ENCODE data around the gene LRRC28. TPM values are rescaled to one million over a fixed set of nuclear protein-coding genes. Genes with fewer than 3 reads are reported as not detected.

The LRRC28 gene
- polyA plus RNA-seq, 1 of the 3 experiments (the other 2 are of a cell fraction) = 15.2 TPM

DNA sequence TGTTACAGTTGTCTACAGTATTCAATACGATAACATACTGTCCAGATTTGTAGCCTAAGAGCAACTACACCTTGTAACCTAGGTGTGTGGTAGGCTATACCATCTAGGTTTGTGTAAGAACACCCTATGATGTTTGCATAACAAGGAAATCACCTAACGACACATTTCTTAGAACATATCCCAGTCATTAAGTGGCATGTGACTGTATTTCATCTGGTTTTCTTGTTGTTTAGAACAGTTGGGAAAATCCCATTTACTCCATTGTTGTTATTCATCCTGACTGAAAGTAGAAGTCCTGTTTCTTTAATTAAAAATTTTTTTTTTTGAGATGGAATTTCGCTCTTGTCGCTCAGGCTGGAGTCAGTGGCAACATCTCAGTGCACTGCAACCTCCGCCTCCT lies 31.3 kb downstream of the LRRC28 start:
- WGBS (ENCODE audit: low lambda C conversion rate) = 97% methylated on average over 5 of the region's 5 CpGs
- Histone ChIP-seq H3K4me2 (no peak overlapping the region), H3K36me3 (replicated peaks in 1 of 2; ENCODE audit: control insufficient read depth in 1 of 2, insufficient read depth in 2 of 2, low read length in 1 of 2) (peaks cover 0 to 2% of the 10 kb centered on the region in 2 experiments), H3F3A (replicated peaks; ENCODE audit: insufficient read depth) (peaks cover 9% of the 10 kb centered on the region), H3K9me2 (no peaks in the 10 kb centered on the region; the same call in 1 of the 2 replicates), H3K4me1 (ENCODE audit: control insufficient read depth in 1 of 2, insufficient read depth in 2 of 2, low read depth in 1 of 2, low read length in 1 of 2) (peaks cover 0 to 8% of the 10 kb centered on the region in 2 experiments; a peak in 2 of 4 replicates), H2AFZ (ENCODE audit: low read depth) (no peak overlapping the region), H3K27me3 (ENCODE audit: insufficient read depth) (no peaks in the 10 kb centered on the region), H3K9ac (no peak overlapping the region), H3K27ac (ENCODE audit: low read depth in 2 of 2, low read length in 1 of 2) (no peak overlapping the region), H3K9me3 (no peaks in the 10 kb centered on the region), H3K79me2 (ENCODE audit: insufficient read depth) (no peaks in the 10 kb centered on the region), H4K20me1 (ENCODE audit: insufficient read depth) (no peaks in the 10 kb centered on the region), H3K4me3 (ENCODE audit: low read depth in 2 of 2, low read length in 1 of 2) (no peak overlapping the region)
- DNase-seq = no peak
- CTCF ChIA-PET = interaction anchor here (0.9 to 4.4 kb wide), 5 partner anchors 10 to 474 kb away, joined by 3 to 34 read pairs (median 7); no protein-coding TSS in a partner anchor
- POLR2A ChIA-PET = no interaction called here
- TF ChIP-seq CHD2 (IDR thresholded peaks at IDR 0.05; ENCODE audit: low read length, partially characterized antibody) = no peak
- no peak for TF ChIP-seq TCF12 (IDR thresholded peaks at IDR 0.05)
- TF ChIP-seq RFX5 (IDR thresholded peaks at IDR 0.05; ENCODE audit: low read length) = no peak
- TF ChIP-seq, protein P1, sequence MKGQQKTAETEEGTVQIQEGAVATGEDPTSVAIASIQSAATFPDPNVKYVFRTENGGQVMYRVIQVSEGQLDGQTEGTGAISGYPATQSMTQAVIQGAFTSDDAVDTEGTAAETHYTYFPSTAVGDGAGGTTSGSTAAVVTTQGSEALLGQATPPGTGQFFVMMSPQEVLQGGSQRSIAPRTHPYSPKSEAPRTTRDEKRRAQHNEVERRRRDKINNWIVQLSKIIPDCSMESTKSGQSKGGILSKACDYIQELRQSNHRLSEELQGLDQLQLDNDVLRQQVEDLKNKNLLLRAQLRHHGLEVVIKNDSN (IDR thresholded peaks at IDR 0.05; ENCODE audit: borderline replicate concordance, low read depth) = no peak
- TF ChIP-seq SMC3 (IDR thresholded peaks at IDR 0.05; ENCODE audit: low read depth, low read length) = no peak

DNA sequence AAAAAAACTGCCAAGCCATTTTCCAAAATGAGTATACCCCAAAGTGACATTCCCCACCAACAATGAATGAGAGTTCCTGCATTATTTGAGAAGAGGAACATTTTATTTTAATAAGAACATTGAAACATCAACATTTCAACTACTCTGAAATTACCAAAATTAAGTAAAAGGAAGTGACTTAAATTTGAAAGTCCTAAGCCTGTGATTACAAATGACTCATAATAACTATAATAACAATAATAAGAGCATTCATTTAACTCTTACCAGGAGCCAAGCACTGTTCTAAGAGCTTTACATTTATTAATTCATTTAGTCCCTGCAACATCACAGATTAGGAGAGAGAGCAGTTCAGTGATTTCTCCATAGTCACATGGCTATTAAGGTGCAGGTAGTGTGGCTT lies 32.4 kb downstream of the LRRC28 start:
- POLR2A ChIA-PET = no interaction called here
- TF ChIP-seq, protein P2, sequence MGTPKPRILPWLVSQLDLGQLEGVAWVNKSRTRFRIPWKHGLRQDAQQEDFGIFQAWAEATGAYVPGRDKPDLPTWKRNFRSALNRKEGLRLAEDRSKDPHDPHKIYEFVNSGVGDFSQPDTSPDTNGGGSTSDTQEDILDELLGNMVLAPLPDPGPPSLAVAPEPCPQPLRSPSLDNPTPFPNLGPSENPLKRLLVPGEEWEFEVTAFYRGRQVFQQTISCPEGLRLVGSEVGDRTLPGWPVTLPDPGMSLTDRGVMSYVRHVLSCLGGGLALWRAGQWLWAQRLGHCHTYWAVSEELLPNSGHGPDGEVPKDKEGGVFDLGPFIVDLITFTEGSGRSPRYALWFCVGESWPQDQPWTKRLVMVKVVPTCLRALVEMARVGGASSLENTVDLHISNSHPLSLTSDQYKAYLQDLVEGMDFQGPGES (IDR thresholded peaks at IDR 0.05; ENCODE audit: low read depth, low read length) = no peak
- TF ChIP-seq, protein P3, sequence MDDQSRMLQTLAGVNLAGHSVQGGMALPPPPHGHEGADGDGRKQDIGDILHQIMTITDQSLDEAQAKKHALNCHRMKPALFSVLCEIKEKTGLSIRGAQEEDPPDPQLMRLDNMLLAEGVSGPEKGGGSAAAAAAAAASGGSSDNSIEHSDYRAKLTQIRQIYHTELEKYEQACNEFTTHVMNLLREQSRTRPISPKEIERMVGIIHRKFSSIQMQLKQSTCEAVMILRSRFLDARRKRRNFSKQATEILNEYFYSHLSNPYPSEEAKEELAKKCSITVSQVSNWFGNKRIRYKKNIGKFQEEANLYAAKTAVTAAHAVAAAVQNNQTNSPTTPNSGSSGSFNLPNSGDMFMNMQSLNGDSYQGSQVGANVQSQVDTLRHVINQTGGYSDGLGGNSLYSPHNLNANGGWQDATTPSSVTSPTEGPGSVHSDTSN (IDR thresholded peaks at IDR 0.05) = no peak
- no peak for TF ChIP-seq NFIC (IDR thresholded peaks at IDR 0.05; ENCODE audit: borderline replicate concordance)
- TF ChIP-seq FOSL2 (IDR thresholded peaks at IDR 0.05; ENCODE audit: borderline replicate concordance, low read depth) = no peak
- TF ChIP-seq, protein P1 (IDR thresholded peaks at IDR 0.05; ENCODE audit: borderline replicate concordance, low read depth) = no peak
- TF ChIP-seq, protein P4, sequence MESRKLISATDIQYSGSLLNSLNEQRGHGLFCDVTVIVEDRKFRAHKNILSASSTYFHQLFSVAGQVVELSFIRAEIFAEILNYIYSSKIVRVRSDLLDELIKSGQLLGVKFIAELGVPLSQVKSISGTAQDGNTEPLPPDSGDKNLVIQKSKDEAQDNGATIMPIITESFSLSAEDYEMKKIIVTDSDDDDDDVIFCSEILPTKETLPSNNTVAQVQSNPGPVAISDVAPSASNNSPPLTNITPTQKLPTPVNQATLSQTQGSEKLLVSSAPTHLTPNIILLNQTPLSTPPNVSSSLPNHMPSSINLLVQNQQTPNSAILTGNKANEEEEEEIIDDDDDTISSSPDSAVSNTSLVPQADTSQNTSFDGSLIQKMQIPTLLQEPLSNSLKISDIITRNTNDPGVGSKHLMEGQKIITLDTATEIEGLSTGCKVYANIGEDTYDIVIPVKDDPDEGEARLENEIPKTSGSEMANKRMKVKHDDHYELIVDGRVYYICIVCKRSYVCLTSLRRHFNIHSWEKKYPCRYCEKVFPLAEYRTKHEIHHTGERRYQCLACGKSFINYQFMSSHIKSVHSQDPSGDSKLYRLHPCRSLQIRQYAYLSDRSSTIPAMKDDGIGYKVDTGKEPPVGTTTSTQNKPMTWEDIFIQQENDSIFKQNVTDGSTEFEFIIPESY (IDR thresholded peaks at IDR 0.05; ENCODE audit: borderline replicate concordance, low read depth) = no peak
- TF ChIP-seq, protein P5, sequence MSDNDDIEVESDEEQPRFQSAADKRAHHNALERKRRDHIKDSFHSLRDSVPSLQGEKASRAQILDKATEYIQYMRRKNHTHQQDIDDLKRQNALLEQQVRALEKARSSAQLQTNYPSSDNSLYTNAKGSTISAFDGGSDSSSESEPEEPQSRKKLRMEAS (IDR thresholded peaks at IDR 0.05; ENCODE audit: low read depth) = no peak
- no peak for TF ChIP-seq YY1 (IDR thresholded peaks at IDR 0.05; ENCODE audit: low read depth)
- TF ChIP-seq SIN3A (IDR thresholded peaks at IDR 0.05; ENCODE audit: borderline replicate concordance, low read depth, low read length) = no peak
- no peak for TF ChIP-seq MEF2A (IDR thresholded peaks at IDR 0.05; ENCODE audit: borderline replicate concordance, low read depth)
- TF ChIP-seq SMC3 (IDR thresholded peaks at IDR 0.05; ENCODE audit: low read depth, low read length) = no peak
- no peak for TF ChIP-seq EZH2phosphoT487 (IDR thresholded peaks at IDR 0.05; ENCODE audit: borderline replicate concordance, low read depth)
- TF ChIP-seq ELF1 (IDR thresholded peaks at IDR 0.05) = no peak
- no peak for TF ChIP-seq FOXJ3 (CRISPR knock-in tag; IDR thresholded peaks at IDR 0.05)
- TF ChIP-seq, protein P6, sequence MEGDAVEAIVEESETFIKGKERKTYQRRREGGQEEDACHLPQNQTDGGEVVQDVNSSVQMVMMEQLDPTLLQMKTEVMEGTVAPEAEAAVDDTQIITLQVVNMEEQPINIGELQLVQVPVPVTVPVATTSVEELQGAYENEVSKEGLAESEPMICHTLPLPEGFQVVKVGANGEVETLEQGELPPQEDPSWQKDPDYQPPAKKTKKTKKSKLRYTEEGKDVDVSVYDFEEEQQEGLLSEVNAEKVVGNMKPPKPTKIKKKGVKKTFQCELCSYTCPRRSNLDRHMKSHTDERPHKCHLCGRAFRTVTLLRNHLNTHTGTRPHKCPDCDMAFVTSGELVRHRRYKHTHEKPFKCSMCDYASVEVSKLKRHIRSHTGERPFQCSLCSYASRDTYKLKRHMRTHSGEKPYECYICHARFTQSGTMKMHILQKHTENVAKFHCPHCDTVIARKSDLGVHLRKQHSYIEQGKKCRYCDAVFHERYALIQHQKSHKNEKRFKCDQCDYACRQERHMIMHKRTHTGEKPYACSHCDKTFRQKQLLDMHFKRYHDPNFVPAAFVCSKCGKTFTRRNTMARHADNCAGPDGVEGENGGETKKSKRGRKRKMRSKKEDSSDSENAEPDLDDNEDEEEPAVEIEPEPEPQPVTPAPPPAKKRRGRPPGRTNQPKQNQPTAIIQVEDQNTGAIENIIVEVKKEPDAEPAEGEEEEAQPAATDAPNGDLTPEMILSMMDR (IDR thresholded peaks at IDR 0.05) = no peak
- no peak for TF ChIP-seq NRF1 (IDR thresholded peaks at IDR 0.05; ENCODE audit: low read depth, low read length)
- no peak for DNase-seq
- no peak overlapping the region for H2AFZ ChIP-seq (ENCODE audit: low read depth)
- no peaks in the 10 kb centered on the region for H3K9me3 ChIP-seq
- no peaks in the 10 kb centered on the region for H4K20me1 ChIP-seq (ENCODE audit: insufficient read depth)
- H3K27me3 ChIP-seq (ENCODE audit: insufficient read depth) = no peaks in the 10 kb centered on the region
- no peak overlapping the region for H3K4me3 ChIP-seq (ENCODE audit: low read depth in 2 of 2, low read length in 1 of 2)
- no peak overlapping the region for H3K27ac ChIP-seq (ENCODE audit: low read depth in 2 of 2, low read length in 1 of 2)
- H3K9me2 ChIP-seq = no peaks in the 10 kb centered on the region; the same call in 1 of the 2 replicates
- H3K36me3 ChIP-seq (replicated peaks in 1 of 2; ENCODE audit: control insufficient read depth in 1 of 2, insufficient read depth in 2 of 2, low read length in 1 of 2) = peaks cover 0 to 2% of the 10 kb centered on the region in 2 experiments
- H3K4me2 ChIP-seq = no peak overlapping the region
- peaks cover 0 to 8% of the 10 kb centered on the region in 2 experiments; a peak in 2 of 4 replicates for H3K4me1 ChIP-seq (ENCODE audit: control insufficient read depth in 1 of 2, insufficient read depth in 2 of 2, low read depth in 1 of 2, low read length in 1 of 2)
- H3K79me2 ChIP-seq (ENCODE audit: insufficient read depth) = no peaks in the 10 kb centered on the region
- CTCF ChIA-PET = interaction anchor here (1.1 to 5.4 kb wide), 4 partner anchors 11 to 472 kb away, joined by 3 to 123 read pairs (median 6); no protein-coding TSS in a partner anchor
- H3F3A ChIP-seq (replicated peaks; ENCODE audit: insufficient read depth) = peaks cover 9% of the 10 kb centered on the region
- no peak overlapping the region for H3K9ac ChIP-seq
